HCT116 (cell line): ENCODE measurements around the gene AIDA.

ENCODE experiments used
- ATF3 ChIP-seq: IDR thresholded peaks from 2 replicates; pipeline ENCODE4 v1.6.1; 2012
- CTCF ChIP-seq, 3 experiments: fragments of 200-600 bp in 1 of 3; sonication (generic) in 1 of 3; IDR thresholded peaks in 2 of 3; conservative IDR thresholded peaks in 1 of 3; 2 replicates each; pipeline ENCODE4 v1.5.1; 2012 to 2017; ENCODE audit warnings: low read depth in 2 of 3, low read length in 2 of 3, antibody characterized with exemption in 1 of 3, borderline replicate concordance in 1 of 3, control low read depth in 1 of 3, mild to moderate bottlenecking in 1 of 3, mixed read lengths in 1 of 3, mixed run types in 1 of 3, moderate library complexity in 1 of 3; ENCODE audit not compliant: insufficient read depth in 1 of 3
- POLR2A ChIP-seq: IDR thresholded peaks from 2 replicates; pipeline ENCODE4 v1.7.0; 2011; ENCODE audit warnings: borderline replicate concordance; ENCODE audit not compliant: insufficient read depth, insufficient read length; ENCODE audit errors: extremely low read depth
- REST ChIP-seq: IDR thresholded peaks from 2 replicates; pipeline ENCODE4 v1.6.1; 2012; ENCODE audit warnings: low read depth
- ZNF274 ChIP-seq: fragments of 200-500 bp; sonication (Bioruptor generic); IDR thresholded peaks from 2 replicates; pipeline ENCODE4 v1.6.1; 2014; ENCODE audit warnings: mild to moderate bottlenecking, low read depth, low read length, inconsistent platforms

- TF ChIP-seq CTCF (IDR thresholded peaks at IDR 0.05 in 2 of 3, conservative IDR thresholded peaks at IDR 0.05 in 1 of 3; ENCODE audit: borderline replicate concordance in 1 of 3, insufficient read depth in 1 of 3, low read depth in 2 of 3, low read length in 2 of 3) = no peak
- no peak for TF ChIP-seq ZNF274
- TF ChIP-seq REST = no peak
- no peak for TF ChIP-seq ATF3
- no peak for TF ChIP-seq POLR2A
These were observed 17.4 kb downstream of the AIDA start for GRCh38 chr1:222694927-222695326.
